Liver (tissue), 9 donors: ENCODE results near the gene SLC38A1. TPM values are rescaled to one million over a fixed set of nuclear protein-coding genes. Genes with fewer than 3 reads are reported as not detected.

ENCODE experiments used
- DNase-seq: peaks from one replicate; pipeline ENCODE4 v3.0.0-alpha.2; 2017; ENCODE audit warnings: low spot score
- H3K27ac ChIP-seq, 2 donors: one replicate each; pipeline ENCODE4 v1.7.0; 2013; ENCODE audit warnings: inconsistent platforms in 2 of 2, low read length in 2 of 2, control low read depth in 1 of 2, low read depth in 1 of 2, mild to moderate bottlenecking in 1 of 2
- H3K27me3 ChIP-seq, 4 donors: one replicate each; pipeline versions ENCODE4 v1.6.1 to v1.7.0; 2013; ENCODE audit warnings: low read length in 3 of 4, inconsistent platforms in 1 of 4, mild to moderate bottlenecking in 1 of 4, moderate library complexity in 1 of 4; ENCODE audit not compliant: control insufficient read depth in 4 of 4, insufficient read depth in 4 of 4
- H3K36me3 ChIP-seq, 4 donors: one replicate each; pipeline versions ENCODE4 v1.6.1 to v1.7.0; 2013; ENCODE audit warnings: low read length in 3 of 4, mild to moderate bottlenecking in 3 of 4, low read depth in 1 of 4, moderate library complexity in 1 of 4; ENCODE audit not compliant: control insufficient read depth in 4 of 4, insufficient read depth in 3 of 4
- H3K4me1 ChIP-seq, 4 donors: one replicate each; pipeline versions ENCODE4 v1.6.1 to v1.7.0; 2013; ENCODE audit warnings: low read length in 3 of 4, mild to moderate bottlenecking in 3 of 4, moderate library complexity in 1 of 4; ENCODE audit not compliant: control insufficient read depth in 4 of 4, insufficient read depth in 4 of 4
- H3K4me3 ChIP-seq, 3 donors: one replicate each; pipeline versions ENCODE4 v1.6.1 to v1.7.0; 2013; ENCODE audit warnings: low read length in 3 of 3, control low read depth in 1 of 3, low read depth in 1 of 3, mild to moderate bottlenecking in 1 of 3
- H3K9ac ChIP-seq, 2 donors: one replicate each; pipeline ENCODE4 v1.7.0; 2013; ENCODE audit warnings: low read length in 2 of 2, mild to moderate bottlenecking in 2 of 2, moderate library complexity in 2 of 2, control low read depth in 1 of 2, low read depth in 1 of 2
- H3K9me3 ChIP-seq, 4 donors: one replicate each; pipeline versions ENCODE4 v1.6.1 to v1.7.0; 2013; ENCODE audit warnings: low read length in 3 of 4; ENCODE audit not compliant: control insufficient read depth in 4 of 4
- ATF3 ChIP-seq: IDR thresholded peaks from 2 replicates; pipeline ENCODE4 v1.6.1; 2016; ENCODE audit warnings: antibody characterized with exemption
- EGR1 ChIP-seq, 2 donors: IDR thresholded peaks; 2 replicates each; pipeline ENCODE4 v1.6.1; 2016 to 2018; ENCODE audit warnings: antibody characterized with exemption in 2 of 2, low read depth in 2 of 2
- FOXA1 ChIP-seq: IDR thresholded peaks from 2 replicates; pipeline ENCODE4 v1.6.1; 2016; ENCODE audit warnings: antibody characterized with exemption
- FOXA2 ChIP-seq: IDR thresholded peaks from 2 replicates; pipeline ENCODE4 v1.6.1; 2016; ENCODE audit warnings: antibody characterized with exemption
- GABPA ChIP-seq, 2 donors: IDR thresholded peaks in 1 of 2; conservative IDR thresholded peaks in 1 of 2; 2 replicates each; pipeline ENCODE4 v1.6.1; 2016; ENCODE audit warnings: antibody characterized with exemption in 2 of 2, mild to moderate bottlenecking in 1 of 2, moderate library complexity in 1 of 2
- HNF4G ChIP-seq: IDR thresholded peaks from 2 replicates; pipeline ENCODE4 v1.6.1; 2016; ENCODE audit warnings: antibody characterized with exemption
- JUND ChIP-seq, 2 donors: IDR thresholded peaks; 2 replicates each; pipeline ENCODE4 v1.6.1; 2016; ENCODE audit warnings: antibody characterized with exemption in 2 of 2
- NR2F2 ChIP-seq: IDR thresholded peaks from 2 replicates; pipeline ENCODE4 v1.6.1; 2016; ENCODE audit warnings: antibody characterized with exemption
- RAD21 ChIP-seq, 2 donors: IDR thresholded peaks; 2 replicates each; pipeline ENCODE4 v1.6.1; 2016; ENCODE audit warnings: antibody characterized with exemption in 2 of 2, mild to moderate bottlenecking in 2 of 2
- REST ChIP-seq: IDR thresholded peaks from 2 replicates; pipeline ENCODE4 v1.6.1; 2016; ENCODE audit warnings: antibody characterized with exemption, mild to moderate bottlenecking
- RXRA ChIP-seq, 2 donors: IDR thresholded peaks; 2 replicates each; pipeline ENCODE4 v1.6.1; 2017 to 2018; ENCODE audit warnings: antibody characterized with exemption in 2 of 2, mild to moderate bottlenecking in 1 of 2
- YY1 ChIP-seq: IDR thresholded peaks from 2 replicates; pipeline ENCODE4 v1.6.1; 2016; ENCODE audit warnings: antibody characterized with exemption, mild to moderate bottlenecking
- WGBS: extraction: QIAGEN DNeasy Blood & Tissue Kit; methylation state at CpG from one replicate; pipeline ENCODE4 v1.1.7; 2013; 5-methylcytosine and 5-hydroxymethylcytosine counted together
- polyA plus RNA-seq, 2 donors: library from polyadenylated mRNA; stranded (reverse) in 1 of 2; unstranded in 1 of 2; fragments of 200-250 nt in 1 of 2; fragments of >200 nt in 1 of 2; fragmentation: Nextera tagmentation in 1 of 2; extraction: Ambion mirVana in 1 of 2; gene quantifications; one replicate each; pipeline versions ENCODE4 v1.2.1 to v1.2.3, GENCODE V29; 2013 to 2015
- total RNA-seq, 2 donors: library from RNA; depleted of rRNA; stranded (reverse); fragments of >200 nt; gene quantifications; one replicate each; pipeline ENCODE4 v1.2.3, GENCODE V29; 2014
- TF ChIP-seq, protein P1 (sequence below): IDR thresholded peaks from 2 replicates; pipeline ENCODE4 v1.6.1; 2016; ENCODE audit warnings: antibody characterized with exemption
- TF ChIP-seq, protein P2 (sequence below): fragments of 150-350 bp; IDR thresholded peaks from 2 replicates; pipeline ENCODE4 v1.5.1; 2017; ENCODE audit warnings: improper control_type of control experiment, low read depth, low read length; ENCODE audit not compliant: missing input control
- TF ChIP-seq, protein P3 (sequence below): IDR thresholded peaks from 2 replicates; pipeline ENCODE4 v1.6.1; 2016; ENCODE audit warnings: antibody characterized with exemption
- donor health status: healthy.
- donor health status: healthy.
- donor health status: healthy.
- donor health status: healthy.
- donor health status: healthy.

The SLC38A1 gene
- total and polyA plus RNA-seq, 4 donors: 6.2 to 14.9 (median 9.6) TPM

- no peaks in the 10 kb centered on the region for H3K36me3 ChIP-seq
- no peak overlapping the region for H3K27ac ChIP-seq
- no peak overlapping the region for H3K4me3 ChIP-seq
- H3K9ac ChIP-seq: no peak overlapping the region
- no peaks in the 10 kb centered on the region for H3K27me3 ChIP-seq
- no peaks in the 10 kb centered on the region for H3K9me3 ChIP-seq
- no peaks in the 10 kb centered on the region for H3K4me1 ChIP-seq
- no peak for DNase-seq
- TF ChIP-seq JUND (IDR thresholded peaks at IDR 0.05) (no peak), NR2F2 (no peak), ATF3 (no peak), RXRA (IDR thresholded peaks at IDR 0.05) (no peak), YY1 (no peak), RAD21 (IDR thresholded peaks at IDR 0.05) (no peak), REST (no peak), HNF4G (no peak), EGR1 (IDR thresholded peaks at IDR 0.05; ENCODE audit: low read depth in 2 of 2) (no peak)
- TF ChIP-seq, protein P1, sequence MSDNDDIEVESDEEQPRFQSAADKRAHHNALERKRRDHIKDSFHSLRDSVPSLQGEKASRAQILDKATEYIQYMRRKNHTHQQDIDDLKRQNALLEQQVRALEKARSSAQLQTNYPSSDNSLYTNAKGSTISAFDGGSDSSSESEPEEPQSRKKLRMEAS: no peak
- TF ChIP-seq, protein P2, sequence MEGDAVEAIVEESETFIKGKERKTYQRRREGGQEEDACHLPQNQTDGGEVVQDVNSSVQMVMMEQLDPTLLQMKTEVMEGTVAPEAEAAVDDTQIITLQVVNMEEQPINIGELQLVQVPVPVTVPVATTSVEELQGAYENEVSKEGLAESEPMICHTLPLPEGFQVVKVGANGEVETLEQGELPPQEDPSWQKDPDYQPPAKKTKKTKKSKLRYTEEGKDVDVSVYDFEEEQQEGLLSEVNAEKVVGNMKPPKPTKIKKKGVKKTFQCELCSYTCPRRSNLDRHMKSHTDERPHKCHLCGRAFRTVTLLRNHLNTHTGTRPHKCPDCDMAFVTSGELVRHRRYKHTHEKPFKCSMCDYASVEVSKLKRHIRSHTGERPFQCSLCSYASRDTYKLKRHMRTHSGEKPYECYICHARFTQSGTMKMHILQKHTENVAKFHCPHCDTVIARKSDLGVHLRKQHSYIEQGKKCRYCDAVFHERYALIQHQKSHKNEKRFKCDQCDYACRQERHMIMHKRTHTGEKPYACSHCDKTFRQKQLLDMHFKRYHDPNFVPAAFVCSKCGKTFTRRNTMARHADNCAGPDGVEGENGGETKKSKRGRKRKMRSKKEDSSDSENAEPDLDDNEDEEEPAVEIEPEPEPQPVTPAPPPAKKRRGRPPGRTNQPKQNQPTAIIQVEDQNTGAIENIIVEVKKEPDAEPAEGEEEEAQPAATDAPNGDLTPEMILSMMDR: no peak
- TF ChIP-seq, protein P3, sequence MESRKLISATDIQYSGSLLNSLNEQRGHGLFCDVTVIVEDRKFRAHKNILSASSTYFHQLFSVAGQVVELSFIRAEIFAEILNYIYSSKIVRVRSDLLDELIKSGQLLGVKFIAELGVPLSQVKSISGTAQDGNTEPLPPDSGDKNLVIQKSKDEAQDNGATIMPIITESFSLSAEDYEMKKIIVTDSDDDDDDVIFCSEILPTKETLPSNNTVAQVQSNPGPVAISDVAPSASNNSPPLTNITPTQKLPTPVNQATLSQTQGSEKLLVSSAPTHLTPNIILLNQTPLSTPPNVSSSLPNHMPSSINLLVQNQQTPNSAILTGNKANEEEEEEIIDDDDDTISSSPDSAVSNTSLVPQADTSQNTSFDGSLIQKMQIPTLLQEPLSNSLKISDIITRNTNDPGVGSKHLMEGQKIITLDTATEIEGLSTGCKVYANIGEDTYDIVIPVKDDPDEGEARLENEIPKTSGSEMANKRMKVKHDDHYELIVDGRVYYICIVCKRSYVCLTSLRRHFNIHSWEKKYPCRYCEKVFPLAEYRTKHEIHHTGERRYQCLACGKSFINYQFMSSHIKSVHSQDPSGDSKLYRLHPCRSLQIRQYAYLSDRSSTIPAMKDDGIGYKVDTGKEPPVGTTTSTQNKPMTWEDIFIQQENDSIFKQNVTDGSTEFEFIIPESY: no peak
- WGBS: 93% methylated on average over 3 of the region's 3 CpGs
Measured at GRCh38 chr12:46256942-46257341, 11.9 kb downstream of the SLC38A1 start.

DNA sequence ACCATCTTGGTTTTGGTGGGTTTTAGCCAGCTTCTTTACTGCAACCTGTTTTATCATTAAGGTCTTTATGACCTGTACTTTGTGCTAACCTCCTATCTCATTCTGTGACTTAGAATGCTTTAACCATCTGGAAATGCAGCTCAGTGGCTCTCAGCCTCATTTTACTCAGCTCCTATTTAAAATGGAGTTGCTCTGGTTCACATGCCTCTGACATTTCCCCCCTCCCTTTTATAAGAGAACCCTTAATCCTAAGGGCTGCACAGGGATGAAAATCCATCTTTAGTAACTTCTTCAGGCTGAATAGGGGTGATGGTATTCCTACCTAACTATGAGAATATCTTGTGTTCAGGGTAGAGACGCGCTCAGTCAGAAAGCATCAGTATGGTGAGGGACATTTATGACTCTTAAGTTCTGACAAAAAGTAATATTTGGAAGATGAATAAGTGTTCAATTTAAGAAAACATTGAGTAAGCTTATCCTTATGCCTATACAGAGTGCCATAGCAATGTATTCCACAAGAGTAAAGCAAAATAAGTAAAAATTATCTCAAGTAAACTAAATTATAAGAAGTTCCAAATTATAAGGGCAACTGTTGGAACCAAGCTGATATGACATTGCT lies 15.2 kb downstream of the SLC38A1 start:
- no peaks in the 10 kb centered on the region for H3K9me3 ChIP-seq
- TF ChIP-seq FOXA2: no peak
- TF ChIP-seq GABPA (IDR thresholded peaks at IDR 0.05 in 1 of 2, conservative IDR thresholded peaks at IDR 0.05 in 1 of 2): no peak
- TF ChIP-seq FOXA1: no peak
- TF ChIP-seq ATF3: no peak
- TF ChIP-seq RXRA (IDR thresholded peaks at IDR 0.05): no peak
- TF ChIP-seq, protein P3: no peak
- no peak for TF ChIP-seq REST
- TF ChIP-seq, protein P1: no peak
- no peak overlapping the region for H3K27ac ChIP-seq
- H3K36me3 ChIP-seq: no peaks in the 10 kb centered on the region
- no peak overlapping the region for H3K4me3 ChIP-seq
- no peak overlapping the region for H3K9ac ChIP-seq
- no peaks in the 10 kb centered on the region for H3K4me1 ChIP-seq
- no peak for DNase-seq
- 99% methylated on average over 2 of the region's 2 CpGs for WGBS
- no peaks in the 10 kb centered on the region for H3K27me3 ChIP-seq
